Measurements from ENCODE around the gene KNOP1.

- TF ChIP-seq POLR2A (IDR thresholded peaks at IDR 0.05; ENCODE audit: low read depth, low read length) (no peak), TAF1 (IDR thresholded peaks at IDR 0.05; ENCODE audit: borderline replicate concordance, low read depth, low read length) (no peak)
These were observed 49.5 kb upstream of the KNOP1 start for GRCh38 chr16:19767497-19767896.
